Measurements from ENCODE around the gene PRSS33.

DNA sequence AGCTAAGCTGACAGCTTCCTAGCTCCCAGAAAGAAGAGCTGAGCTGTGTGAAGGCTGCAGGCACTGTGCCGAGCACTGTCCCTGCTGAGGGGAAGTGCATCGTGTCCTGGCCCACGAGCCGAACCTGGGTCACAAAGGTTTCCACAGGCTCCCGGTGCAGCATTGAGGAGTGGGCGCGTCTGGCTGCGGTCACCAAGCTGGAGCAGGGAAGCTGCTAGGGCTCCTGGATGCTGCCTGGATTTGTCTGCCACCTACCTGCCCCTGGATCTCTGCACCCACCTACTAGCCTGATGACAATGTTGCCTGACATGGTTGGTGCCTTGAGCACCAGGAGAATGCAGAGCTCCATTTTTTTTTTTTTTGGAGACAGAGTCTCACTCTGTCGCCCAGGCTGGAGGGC is 41.4 kb downstream of the PRSS33 start:
- TF ChIP-seq POLR2A (IDR thresholded peaks at IDR 0.05), result no peak
- TF ChIP-seq, protein P1, sequence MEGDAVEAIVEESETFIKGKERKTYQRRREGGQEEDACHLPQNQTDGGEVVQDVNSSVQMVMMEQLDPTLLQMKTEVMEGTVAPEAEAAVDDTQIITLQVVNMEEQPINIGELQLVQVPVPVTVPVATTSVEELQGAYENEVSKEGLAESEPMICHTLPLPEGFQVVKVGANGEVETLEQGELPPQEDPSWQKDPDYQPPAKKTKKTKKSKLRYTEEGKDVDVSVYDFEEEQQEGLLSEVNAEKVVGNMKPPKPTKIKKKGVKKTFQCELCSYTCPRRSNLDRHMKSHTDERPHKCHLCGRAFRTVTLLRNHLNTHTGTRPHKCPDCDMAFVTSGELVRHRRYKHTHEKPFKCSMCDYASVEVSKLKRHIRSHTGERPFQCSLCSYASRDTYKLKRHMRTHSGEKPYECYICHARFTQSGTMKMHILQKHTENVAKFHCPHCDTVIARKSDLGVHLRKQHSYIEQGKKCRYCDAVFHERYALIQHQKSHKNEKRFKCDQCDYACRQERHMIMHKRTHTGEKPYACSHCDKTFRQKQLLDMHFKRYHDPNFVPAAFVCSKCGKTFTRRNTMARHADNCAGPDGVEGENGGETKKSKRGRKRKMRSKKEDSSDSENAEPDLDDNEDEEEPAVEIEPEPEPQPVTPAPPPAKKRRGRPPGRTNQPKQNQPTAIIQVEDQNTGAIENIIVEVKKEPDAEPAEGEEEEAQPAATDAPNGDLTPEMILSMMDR (IDR thresholded peaks at IDR 0.05), result no peak
